Measurements from ENCODE around the gene ATP6V0A4.

GRCh38 chr7:138690495-138690894 is 107.5 kb downstream of the ATP6V0A4 start:
- TF ChIP-seq REST (IDR thresholded peaks at IDR 0.05; ENCODE audit: insufficient read depth in 1 of 2, low read depth in 2 of 2, low read length in 2 of 2), result no peak
- TF ChIP-seq POLR2AphosphoS5 (IDR thresholded peaks at IDR 0.05; ENCODE audit: low read depth, low read length), result no peak
